ENCODE measurements around the gene BROX. TPM values are rescaled to one million over a fixed set of nuclear protein-coding genes. Genes with fewer than 3 reads are reported as not detected.

The BROX gene
- total RNA-seq, 5 donors from 2014 or later (not counting 1 experiment from before 2014, with no cell fraction given): 45.3 to 53.9 (median 52.0) TPM

Other genes with a start within 250 kb of the BROX start
- gene HHIPL2, start 164.5 kb upstream of the BROX start, total RNA-seq: 1 to 10 TPM in 2 of 5 donors, under 1 TPM in 1, not detected in 2; 0.53 to 1.4 (median 1.0) TPM
- gene TAF1A, start 122.6 kb upstream of the BROX start, total RNA-seq: 10 to 100 TPM in 3 of 5 donors, 1 to 10 TPM in 2; 5.7 to 14.0 (median 12.3) TPM
- 100 to 1,000 TPM in 3 of 5 donors, 10 to 100 TPM in 2; 86.5 to 116 (median 102) TPM for gene MIA3, start 94.5 kb upstream of the BROX start, total RNA-seq
- 10 to 100 TPM; 43.4 to 59.4 (median 52.7) TPM for gene AIDA, start 73 bp upstream of the BROX start, total RNA-seq
- gene FAM177B, start 24.6 kb downstream of the BROX start, total RNA-seq: 1 to 10 TPM in 2 of 5 donors, under 1 TPM in 3; 0.58 to 3.3 (median 0.60) TPM
- gene DISP1, start 102.5 kb downstream of the BROX start, total RNA-seq: 1 to 10 TPM; 2.7 to 4.5 (median 3.1) TPM

All from T-cell (primary cell).